Aorta (tissue), 5 donors: ENCODE measurements around the gene SPEM3. TPM values are rescaled to one million over a fixed set of nuclear protein-coding genes. Genes with fewer than 3 reads are reported as not detected.

ENCODE experiments used
- ATAC-seq: fragments of 200-7000 bp; cut with Tn5 transposase; one replicate; pipeline ENCODE4 v1.9.1; 2022; ENCODE audit warnings: moderate library complexity; ENCODE audit not compliant: low FRiP score
- DNase-seq, 2 donors: peaks; one replicate each; pipeline ENCODE4 v3.0.0-alpha.2; 2020
- H3K27ac ChIP-seq, 2 donors: one replicate each; pipeline ENCODE4 v1.5.1; 2013; ENCODE audit warnings: low read length in 2 of 2, mild to moderate bottlenecking in 2 of 2, moderate library complexity in 2 of 2, control low read depth in 1 of 2, inconsistent platforms in 1 of 2, low read depth in 1 of 2
- H3K27me3 ChIP-seq, 2 donors: one replicate each; pipeline ENCODE4 v1.6.1; 2013; ENCODE audit warnings: control low read depth in 1 of 2, low read length in 1 of 2, mild to moderate bottlenecking in 1 of 2, moderate library complexity in 1 of 2; ENCODE audit not compliant: insufficient read depth in 2 of 2, control insufficient read depth in 1 of 2
- H3K36me3 ChIP-seq, 2 donors: one replicate each; pipeline ENCODE4 v1.6.1; 2013; ENCODE audit warnings: control low read depth in 1 of 2, low read length in 1 of 2, mild to moderate bottlenecking in 1 of 2; ENCODE audit not compliant: insufficient read depth in 2 of 2, control insufficient read depth in 1 of 2
- H3K4me1 ChIP-seq, 2 donors: one replicate each; pipeline ENCODE4 v1.6.1; 2013; ENCODE audit warnings: low read length in 2 of 2, control low read depth in 1 of 2, mild to moderate bottlenecking in 1 of 2, moderate library complexity in 1 of 2; ENCODE audit not compliant: insufficient read depth in 2 of 2, control insufficient read depth in 1 of 2
- H3K4me3 ChIP-seq, 2 donors: one replicate each; pipeline ENCODE4 v1.5.1; 2013; ENCODE audit warnings: low read length in 2 of 2, control low read depth in 1 of 2, mild to moderate bottlenecking in 1 of 2
- H3K9me3 ChIP-seq: one replicate; pipeline ENCODE4 v1.6.1; 2013; ENCODE audit warnings: mild to moderate bottlenecking, low read length; ENCODE audit not compliant: control insufficient read depth
- WGBS, 2 donors: extraction: QIAGEN DNeasy Blood & Tissue Kit; methylation state at CpG; one replicate each; pipeline ENCODE4 v1.1.7; 2013; 5-methylcytosine and 5-hydroxymethylcytosine counted together
- intact Hi-C, 2 donors: fragments of 100-400 bp; cut with DNase I; formaldehyde crosslinking; loops; one replicate each; pipeline versions ENCODE4 v1.14.2 to v1.15.0; 2022
- polyA plus RNA-seq, 2 donors: library from polyadenylated mRNA; stranded (reverse); fragments of 200-250 nt; gene quantifications; one replicate each; pipeline ENCODE4 v1.2.3, GENCODE V29; 2013
- total RNA-seq, 2 donors: library from RNA; stranded (reverse); fragmentation: NEBNext Ultra II Directional; extraction: Animal tissue kit (Norgen Biotek cat#: 25700); gene quantifications; one replicate each; pipeline ENCODE4 v1.2.1, GENCODE V29; 2021
- donor health status: healthy with polysubstance abuse.
- donor health status: Bipolar disorder and iron deficiency.
- donor health status: DM: no; HTN: no; CAD: no.
- donor health status: DM: no; HTN: no; CAD: no.
- donor health status: DM: yes; HTN: yes; CAD: no.

Gene SPEM3
- total and polyA plus RNA-seq, 4 donors: not detected

DNA sequence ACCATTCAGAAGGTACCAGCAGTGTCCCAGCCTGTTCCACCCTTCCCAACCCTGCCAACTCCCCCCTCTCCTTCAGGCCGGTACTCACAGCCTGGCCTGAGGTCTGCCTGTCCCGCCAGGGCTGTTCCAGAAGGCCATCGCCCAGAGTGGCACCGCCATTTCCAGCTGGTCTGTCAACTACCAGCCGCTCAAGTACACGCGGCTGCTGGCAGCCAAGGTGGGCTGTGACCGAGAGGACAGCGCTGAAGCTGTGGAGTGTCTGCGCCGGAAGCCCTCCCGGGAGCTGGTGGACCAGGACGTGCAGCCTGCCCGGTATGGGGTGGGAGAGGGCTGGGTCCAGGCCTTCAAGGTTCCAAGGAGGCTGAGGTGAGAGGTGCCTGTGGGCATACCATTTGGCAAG, 13.8 kb upstream of the SPEM3 start:
- H3K36me3 ChIP-seq: no peaks in the 10 kb centered on the region
- intact Hi-C loops: no loop called here

DNA sequence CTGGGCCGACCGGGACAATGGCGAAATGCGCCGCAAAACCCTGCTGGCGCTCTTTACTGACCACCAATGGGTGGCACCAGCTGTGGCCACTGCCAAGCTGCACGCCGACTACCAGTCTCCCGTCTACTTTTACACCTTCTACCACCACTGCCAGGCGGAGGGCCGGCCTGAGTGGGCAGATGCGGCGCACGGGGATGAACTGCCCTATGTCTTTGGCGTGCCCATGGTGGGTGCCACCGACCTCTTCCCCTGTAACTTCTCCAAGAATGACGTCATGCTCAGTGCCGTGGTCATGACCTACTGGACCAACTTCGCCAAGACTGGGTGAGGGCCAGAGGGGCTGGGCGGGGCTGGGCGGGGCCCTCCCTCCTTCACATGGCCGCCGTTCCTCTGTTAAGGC, 12.9 kb upstream of the SPEM3 start:
- intact Hi-C loops: no loop called here
- Histone ChIP-seq H3K4me1 (no peaks in the 10 kb centered on the region), H3K4me3 (no peak overlapping the region), H3K27me3 (no peaks in the 10 kb centered on the region), H3K27ac (no peak overlapping the region), H3K9me3 (no peaks in the 10 kb centered on the region), H3K36me3 (no peaks in the 10 kb centered on the region)
- ATAC-seq (no peak), DNase-seq (no peak)
- WGBS, 2 donors: 90 to 95% methylated on average over 23 of the region's 23 CpGs

More for the DNA sequence above, 13.8 kb upstream of the SPEM3 start:
- no peaks in the 10 kb centered on the region for H3K27me3 ChIP-seq
- no peaks in the 10 kb centered on the region for H3K4me1 ChIP-seq
- DNase-seq: no peak
- no peak overlapping the region for H3K27ac ChIP-seq
- 85 to 88% methylated on average over 14 of the region's 14 CpGs for WGBS, 2 donors
- no peak for ATAC-seq
- H3K9me3 ChIP-seq: no peaks in the 10 kb centered on the region
- no peak overlapping the region for H3K4me3 ChIP-seq

DNA sequence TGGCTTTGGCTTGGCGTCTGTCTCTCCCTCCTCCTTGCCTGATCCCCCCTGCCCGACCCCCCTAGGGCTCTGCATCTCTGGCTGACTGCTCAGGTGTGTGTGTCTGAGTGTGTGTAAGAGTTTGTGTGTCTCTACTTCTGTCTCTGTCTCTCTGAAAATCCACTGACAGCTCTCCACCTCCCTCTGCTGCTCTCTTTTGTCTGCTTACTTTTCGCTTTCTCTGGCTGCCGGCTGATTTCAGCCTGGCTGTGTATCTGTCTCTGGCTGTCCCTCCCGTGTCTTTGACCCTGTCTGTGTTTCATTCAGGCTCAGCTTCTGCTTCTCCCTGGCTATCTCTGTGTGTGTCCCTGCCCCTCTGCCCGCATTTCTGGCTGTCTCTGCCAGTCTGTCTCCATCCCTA, 12.3 kb upstream of the SPEM3 start:
- H3K36me3 ChIP-seq: no peaks in the 10 kb centered on the region
- 81% methylated on average over 6 of the region's 6 CpGs for WGBS, 2 donors
- ATAC-seq: no peak

DNA sequence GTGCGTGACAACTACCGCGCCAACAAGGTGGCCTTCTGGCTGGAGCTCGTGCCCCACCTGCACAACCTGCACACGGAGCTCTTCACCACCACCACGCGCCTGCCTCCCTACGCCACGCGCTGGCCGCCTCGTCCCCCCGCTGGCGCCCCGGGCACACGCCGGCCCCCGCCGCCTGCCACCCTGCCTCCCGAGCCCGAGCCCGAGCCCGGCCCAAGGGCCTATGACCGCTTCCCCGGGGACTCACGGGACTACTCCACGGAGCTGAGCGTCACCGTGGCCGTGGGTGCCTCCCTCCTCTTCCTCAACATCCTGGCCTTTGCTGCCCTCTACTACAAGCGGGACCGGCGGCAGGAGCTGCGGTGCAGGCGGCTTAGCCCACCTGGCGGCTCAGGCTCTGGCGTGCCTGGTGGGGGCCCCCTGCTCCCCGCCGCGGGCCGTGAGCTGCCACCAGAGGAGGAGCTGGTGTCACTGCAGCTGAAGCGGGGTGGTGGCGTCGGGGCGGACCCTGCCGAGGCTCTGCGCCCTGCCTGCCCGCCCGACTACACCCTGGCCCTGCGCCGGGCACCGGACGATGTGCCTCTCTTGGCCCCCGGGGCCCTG, 11.5 kb upstream of the SPEM3 start:
- H3K9me3 ChIP-seq: no peaks in the 10 kb centered on the region
- no peaks in the 10 kb centered on the region for H3K4me1 ChIP-seq
- H3K36me3 ChIP-seq: no peaks in the 10 kb centered on the region
- H3K27ac ChIP-seq: no peak overlapping the region
- DNase-seq (no peak), ATAC-seq (no peak)
- no peaks in the 10 kb centered on the region for H3K27me3 ChIP-seq
- H3K4me3 ChIP-seq: no peak overlapping the region
- intact Hi-C loops: no loop called here
- 95 to 96% methylated on average over 51 to 54 of the region's 54 CpGs for WGBS, 2 donors

More for the DNA sequence above, 12.3 kb upstream of the SPEM3 start:
- H3K4me3 ChIP-seq: no peak overlapping the region
- H3K9me3 ChIP-seq: no peaks in the 10 kb centered on the region
- no peaks in the 10 kb centered on the region for H3K27me3 ChIP-seq
- H3K27ac ChIP-seq: no peak overlapping the region
- no peaks in the 10 kb centered on the region for H3K4me1 ChIP-seq
- no peak for DNase-seq
- intact Hi-C loops: no loop called here

DNA sequence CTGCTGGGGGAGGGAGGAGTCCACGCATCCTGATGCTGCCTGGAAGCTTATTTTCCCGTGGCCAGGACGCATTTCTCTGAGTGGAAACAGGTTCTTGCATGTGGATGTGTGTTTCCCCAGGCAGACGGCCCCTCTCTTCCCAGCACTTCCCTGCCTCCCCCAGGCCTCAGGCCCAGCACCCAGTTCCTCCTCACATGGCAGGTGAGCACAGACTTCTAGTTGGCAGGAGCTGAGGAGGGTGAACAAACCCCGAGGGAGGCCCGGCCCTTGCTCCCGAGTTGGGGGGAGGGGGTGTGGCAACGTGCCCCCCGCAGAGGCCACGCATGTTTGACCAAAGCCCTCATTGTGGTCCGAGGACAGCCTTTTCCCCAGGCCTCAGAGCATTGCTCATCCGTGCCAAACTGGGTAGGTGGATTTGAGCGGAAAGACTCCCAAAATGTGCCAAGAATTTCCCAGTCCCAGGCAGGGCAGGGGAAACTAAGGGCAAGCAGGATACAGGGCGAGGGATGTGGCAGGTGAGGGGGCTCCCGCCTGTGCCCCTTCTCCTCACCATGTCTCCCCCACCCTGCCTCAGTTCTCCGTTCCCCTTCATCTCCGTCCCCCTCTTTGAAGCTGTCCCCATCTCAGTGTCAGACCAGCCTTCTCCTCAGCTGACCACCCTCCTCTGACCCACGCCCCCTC, 10.0 kb upstream of the SPEM3 start:
- no peaks in the 10 kb centered on the region for H3K9me3 ChIP-seq
- WGBS, 2 donors: 71 to 74% methylated on average over 18 of the region's 18 CpGs
- no peak for DNase-seq

DNA sequence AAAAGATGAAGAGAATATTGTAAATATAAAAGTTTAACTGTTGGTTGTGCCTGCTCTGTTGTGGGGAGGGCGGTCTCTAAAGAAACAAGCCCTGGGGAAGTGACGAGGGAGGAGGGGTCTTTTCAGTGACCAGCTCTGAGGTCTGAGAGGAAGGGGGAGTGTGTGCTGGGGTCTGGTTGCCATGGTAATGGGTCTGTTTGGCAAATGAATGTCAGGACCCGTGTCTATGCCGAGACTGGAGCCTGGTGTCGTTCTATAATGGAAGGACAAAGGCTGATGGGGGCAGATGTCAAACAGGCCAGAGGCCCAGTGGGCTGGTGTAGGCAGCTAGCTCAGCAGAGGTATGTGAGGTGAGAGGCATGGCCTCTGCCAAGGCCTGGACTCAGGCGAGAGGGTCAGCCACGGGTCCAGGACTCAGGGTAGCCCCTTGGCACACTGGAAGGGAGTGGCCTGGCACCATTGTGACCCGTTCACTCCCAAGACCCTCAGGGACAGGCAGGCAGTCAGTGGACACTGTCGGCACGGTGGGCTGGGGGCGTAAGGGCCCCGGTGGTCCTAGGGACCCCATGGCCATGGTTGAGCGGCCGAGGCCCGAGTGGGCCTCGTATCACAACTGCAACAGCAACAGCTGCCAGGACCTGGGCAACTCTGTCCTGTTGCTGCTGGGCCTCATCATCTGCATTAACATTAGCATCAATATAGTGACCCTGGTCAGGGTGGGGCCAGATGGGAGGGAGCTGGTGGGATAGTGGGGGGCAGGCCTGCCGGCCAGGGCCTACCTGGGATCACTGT, 8.6 kb upstream of the SPEM3 start, which contains the start of gene SPEM1:
Gene SPEM1 (plus strand): TSS at position 506 of the 792 bp plus-strand sequence. CDS start 61 bp downstream, at position 567.
- H3K4me3 ChIP-seq: no peak within 1 kb of the TSS
- ATAC-seq: no peak
- intact Hi-C loops: no loop called here
- H3K36me3 ChIP-seq: no peaks in the 10 kb centered on the region
- WGBS, 2 donors: 78% methylated on average over 17 of the region's 17 CpGs
- H3K4me1 ChIP-seq: no peaks in the 10 kb centered on the region
- no peaks in the 10 kb centered on the region for H3K27me3 ChIP-seq
- H3K27ac ChIP-seq: no peak within 1 kb of the TSS
- no peaks in the 10 kb centered on the region for H3K9me3 ChIP-seq
- no peak for DNase-seq

More for the DNA sequence above, 10.0 kb upstream of the SPEM3 start:
- H3K4me1 ChIP-seq: no peaks in the 10 kb centered on the region
- H3K27me3 ChIP-seq: no peaks in the 10 kb centered on the region
- H3K4me3 ChIP-seq: no peak overlapping the region
- intact Hi-C loops: no loop called here
- no peak for ATAC-seq
- no peak overlapping the region for H3K27ac ChIP-seq
- no peaks in the 10 kb centered on the region for H3K36me3 ChIP-seq

DNA sequence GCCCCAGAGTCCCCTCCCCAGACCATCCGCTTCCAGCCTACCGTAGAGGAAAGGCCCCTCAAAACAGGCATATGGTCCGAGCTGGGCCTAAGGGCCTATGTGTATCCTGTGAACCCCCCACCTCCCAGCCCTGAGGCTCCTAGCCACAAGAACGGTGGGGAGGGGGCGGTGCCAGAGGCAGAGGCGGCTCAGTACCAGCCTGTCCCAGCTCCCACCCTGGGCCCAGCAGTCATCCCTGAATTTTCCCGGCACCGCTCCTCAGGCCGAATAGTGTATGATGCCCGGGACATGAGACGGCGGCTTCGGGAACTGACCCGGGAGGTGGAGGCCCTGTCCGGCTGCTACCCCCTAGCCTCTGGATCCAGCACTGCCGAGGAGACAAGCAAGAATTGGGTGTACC, 7.5 kb upstream of the SPEM3 start:
- Histone ChIP-seq H3K4me3 (no peak overlapping the region), H3K9me3 (no peaks in the 10 kb centered on the region), H3K4me1 (no peaks in the 10 kb centered on the region), H3K36me3 (no peaks in the 10 kb centered on the region), H3K27me3 (no peaks in the 10 kb centered on the region), H3K27ac (no peak overlapping the region)
- ATAC-seq (no peak), DNase-seq (no peak)
- intact Hi-C loops: no loop called here
- 94% methylated on average over 16 of the region's 16 CpGs for WGBS, 2 donors

DNA sequence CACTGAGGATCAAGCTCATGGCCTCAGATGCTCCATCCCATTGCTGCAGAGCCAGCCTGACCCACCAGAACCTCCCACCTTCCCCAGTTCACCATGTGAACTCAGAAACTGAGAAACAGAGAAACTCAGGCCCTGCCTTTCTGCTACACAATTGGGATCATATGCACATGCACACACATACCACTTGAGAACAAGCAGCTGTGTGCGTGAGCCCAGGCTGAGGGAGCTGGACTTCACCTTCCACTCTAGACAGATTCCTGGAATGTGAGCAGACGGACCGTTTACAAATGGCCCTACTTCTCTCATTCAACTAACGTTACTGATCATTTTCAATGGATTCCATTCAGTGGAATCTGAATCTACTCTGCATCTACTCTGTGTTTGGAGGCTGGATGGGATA, 5.0 kb upstream of the SPEM3 start:
- Histone ChIP-seq H3K9me3 (no peaks in the 10 kb centered on the region), H3K36me3 (no peaks in the 10 kb centered on the region), H3K27me3 (no peaks in the 10 kb centered on the region), H3K4me1 (no peaks in the 10 kb centered on the region), H3K4me3 (no peak overlapping the region), H3K27ac (no peak overlapping the region)
- intact Hi-C loops: no loop called here
- DNase-seq (no peak), ATAC-seq (no peak)
- 53 to 54% methylated on average over 4 of the region's 4 CpGs for WGBS, 2 donors
